ENCODE results near the gene FNIP1. TPM values are rescaled to one million over a fixed set of nuclear protein-coding genes. Genes with fewer than 3 reads are reported as not detected.

The FNIP1 gene
- total and polyA plus RNA-seq, 9 of the 15 experiments (the other 6 are each of a cell fraction or from before 2014, with no cell fraction given) = 5.0 to 32.8 (median 18.4) TPM

DNA sequence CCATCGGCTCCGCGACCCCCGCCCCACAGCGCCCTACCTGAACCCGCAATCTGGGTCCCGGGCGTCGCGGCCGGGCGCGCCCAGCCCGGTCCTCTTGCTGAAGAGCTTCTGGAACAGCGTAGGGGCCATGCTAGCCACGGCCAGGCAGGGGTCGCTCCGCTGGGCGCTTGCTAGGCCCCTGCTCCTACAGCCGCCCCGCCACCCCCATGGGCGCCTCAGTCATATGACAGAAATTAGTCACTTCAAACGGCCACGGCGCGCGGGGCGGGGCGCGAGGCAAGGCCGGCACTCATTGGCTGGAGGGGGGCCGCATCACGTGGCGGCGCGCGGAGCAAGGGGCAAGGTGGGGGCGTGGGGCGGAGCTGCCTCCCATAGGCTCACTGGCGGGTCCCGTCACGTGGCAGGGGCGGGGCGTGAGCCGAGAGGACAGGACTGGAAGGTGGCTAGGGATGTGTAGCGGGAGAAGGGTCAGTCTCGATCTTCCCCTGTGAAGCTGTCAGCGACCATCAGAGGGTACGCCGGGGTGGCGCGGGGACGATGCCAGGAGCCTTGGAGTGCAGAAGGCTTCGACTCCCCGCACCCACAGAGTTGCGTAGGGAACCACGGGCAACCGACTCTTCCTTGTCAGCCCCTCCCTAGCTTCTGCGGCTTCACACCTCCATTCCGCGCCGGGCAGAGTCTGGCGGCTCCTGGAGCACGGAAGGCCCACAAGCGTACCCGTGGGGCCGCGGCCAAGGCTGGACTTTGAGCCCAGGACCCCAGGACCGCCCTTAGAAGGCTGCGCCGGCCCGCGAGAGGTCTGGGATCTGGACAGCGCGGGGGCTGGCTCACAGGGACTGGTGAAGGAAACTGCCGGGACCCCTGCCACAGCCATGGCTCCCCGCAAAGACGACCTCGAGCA lies at the start of gene FNIP1 (continued):
- TF ChIP-seq CREB1 (IDR thresholded peaks at IDR 0.05) (peak; percentile 87), CREB1 (CRISPR knock-in tag; IDR thresholded peaks at IDR 0.05) (peak; percentile 87), C11orf30 (IDR thresholded peaks at IDR 0.05; ENCODE audit: low read depth) (peak; percentile 77), ZZZ3 (IDR thresholded peaks at IDR 0.05) (no peak), KDM4B (IDR thresholded peaks at IDR 0.05; ENCODE audit: borderline replicate concordance in 2 of 2, low read depth in 1 of 2) (peak in 1 of 2 experiments; percentile 81; a peak in 2 of 4 replicates), FOS (IDR thresholded peaks at IDR 0.05; ENCODE audit: extremely low read depth, insufficient read length) (peak; percentile 61), COPS2 (conservative IDR thresholded peaks at IDR 0.05) (no peak), MTA1 (IDR thresholded peaks at IDR 0.05; ENCODE audit: borderline replicate concordance) (no peak), ZNF124 (CRISPR knock-in tag; IDR thresholded peaks at IDR 0.05) (0 out of 2 replicates have a peak, but pooled peaks have one; percentile 12), SRF (CRISPR knock-in tag; IDR thresholded peaks at IDR 0.05) (peak in 1 of 2 experiments; percentile 46; a peak in 1 of 4 replicates), ATF7 (IDR thresholded peaks at IDR 0.05) (peak; percentile 84), CREM (IDR thresholded peaks at IDR 0.05; ENCODE audit: low read depth) (peak; percentile 91), ADNP (tag; IDR thresholded peaks at IDR 0.05) (no peak), ZBED1 (IDR thresholded peaks at IDR 0.05) (peak; percentile 29; the same call in 1 of the 2 replicates), NUFIP1 (IDR thresholded peaks at IDR 0.05; ENCODE audit: partially characterized antibody) (no peak)
- TF ChIP-seq, protein P1, sequence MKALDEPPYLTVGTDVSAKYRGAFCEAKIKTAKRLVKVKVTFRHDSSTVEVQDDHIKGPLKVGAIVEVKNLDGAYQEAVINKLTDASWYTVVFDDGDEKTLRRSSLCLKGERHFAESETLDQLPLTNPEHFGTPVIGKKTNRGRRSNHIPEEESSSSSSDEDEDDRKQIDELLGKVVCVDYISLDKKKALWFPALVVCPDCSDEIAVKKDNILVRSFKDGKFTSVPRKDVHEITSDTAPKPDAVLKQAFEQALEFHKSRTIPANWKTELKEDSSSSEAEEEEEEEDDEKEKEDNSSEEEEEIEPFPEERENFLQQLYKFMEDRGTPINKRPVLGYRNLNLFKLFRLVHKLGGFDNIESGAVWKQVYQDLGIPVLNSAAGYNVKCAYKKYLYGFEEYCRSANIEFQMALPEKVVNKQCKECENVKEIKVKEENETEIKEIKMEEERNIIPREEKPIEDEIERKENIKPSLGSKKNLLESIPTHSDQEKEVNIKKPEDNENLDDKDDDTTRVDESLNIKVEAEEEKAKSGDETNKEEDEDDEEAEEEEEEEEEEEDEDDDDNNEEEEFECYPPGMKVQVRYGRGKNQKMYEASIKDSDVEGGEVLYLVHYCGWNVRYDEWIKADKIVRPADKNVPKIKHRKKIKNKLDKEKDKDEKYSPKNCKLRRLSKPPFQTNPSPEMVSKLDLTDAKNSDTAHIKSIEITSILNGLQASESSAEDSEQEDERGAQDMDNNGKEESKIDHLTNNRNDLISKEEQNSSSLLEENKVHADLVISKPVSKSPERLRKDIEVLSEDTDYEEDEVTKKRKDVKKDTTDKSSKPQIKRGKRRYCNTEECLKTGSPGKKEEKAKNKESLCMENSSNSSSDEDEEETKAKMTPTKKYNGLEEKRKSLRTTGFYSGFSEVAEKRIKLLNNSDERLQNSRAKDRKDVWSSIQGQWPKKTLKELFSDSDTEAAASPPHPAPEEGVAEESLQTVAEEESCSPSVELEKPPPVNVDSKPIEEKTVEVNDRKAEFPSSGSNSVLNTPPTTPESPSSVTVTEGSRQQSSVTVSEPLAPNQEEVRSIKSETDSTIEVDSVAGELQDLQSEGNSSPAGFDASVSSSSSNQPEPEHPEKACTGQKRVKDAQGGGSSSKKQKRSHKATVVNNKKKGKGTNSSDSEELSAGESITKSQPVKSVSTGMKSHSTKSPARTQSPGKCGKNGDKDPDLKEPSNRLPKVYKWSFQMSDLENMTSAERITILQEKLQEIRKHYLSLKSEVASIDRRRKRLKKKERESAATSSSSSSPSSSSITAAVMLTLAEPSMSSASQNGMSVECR (CRISPR knock-in tag; IDR thresholded peaks at IDR 0.05) = peak; percentile 89
- TF ChIP-seq, protein P2, sequence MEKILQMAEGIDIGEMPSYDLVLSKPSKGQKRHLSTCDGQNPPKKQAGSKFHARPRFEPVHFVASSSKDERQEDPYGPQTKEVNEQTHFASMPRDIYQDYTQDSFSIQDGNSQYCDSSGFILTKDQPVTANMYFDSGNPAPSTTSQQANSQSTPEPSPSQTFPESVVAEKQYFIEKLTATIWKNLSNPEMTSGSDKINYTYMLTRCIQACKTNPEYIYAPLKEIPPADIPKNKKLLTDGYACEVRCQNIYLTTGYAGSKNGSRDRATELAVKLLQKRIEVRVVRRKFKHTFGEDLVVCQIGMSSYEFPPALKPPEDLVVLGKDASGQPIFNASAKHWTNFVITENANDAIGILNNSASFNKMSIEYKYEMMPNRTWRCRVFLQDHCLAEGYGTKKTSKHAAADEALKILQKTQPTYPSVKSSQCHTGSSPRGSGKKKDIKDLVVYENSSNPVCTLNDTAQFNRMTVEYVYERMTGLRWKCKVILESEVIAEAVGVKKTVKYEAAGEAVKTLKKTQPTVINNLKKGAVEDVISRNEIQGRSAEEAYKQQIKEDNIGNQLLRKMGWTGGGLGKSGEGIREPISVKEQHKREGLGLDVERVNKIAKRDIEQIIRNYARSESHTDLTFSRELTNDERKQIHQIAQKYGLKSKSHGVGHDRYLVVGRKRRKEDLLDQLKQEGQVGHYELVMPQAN (IDR thresholded peaks at IDR 0.05; ENCODE audit: borderline replicate concordance) = peak; percentile 49; the same call in 1 of the 2 replicates
- TF ChIP-seq, protein P3, sequence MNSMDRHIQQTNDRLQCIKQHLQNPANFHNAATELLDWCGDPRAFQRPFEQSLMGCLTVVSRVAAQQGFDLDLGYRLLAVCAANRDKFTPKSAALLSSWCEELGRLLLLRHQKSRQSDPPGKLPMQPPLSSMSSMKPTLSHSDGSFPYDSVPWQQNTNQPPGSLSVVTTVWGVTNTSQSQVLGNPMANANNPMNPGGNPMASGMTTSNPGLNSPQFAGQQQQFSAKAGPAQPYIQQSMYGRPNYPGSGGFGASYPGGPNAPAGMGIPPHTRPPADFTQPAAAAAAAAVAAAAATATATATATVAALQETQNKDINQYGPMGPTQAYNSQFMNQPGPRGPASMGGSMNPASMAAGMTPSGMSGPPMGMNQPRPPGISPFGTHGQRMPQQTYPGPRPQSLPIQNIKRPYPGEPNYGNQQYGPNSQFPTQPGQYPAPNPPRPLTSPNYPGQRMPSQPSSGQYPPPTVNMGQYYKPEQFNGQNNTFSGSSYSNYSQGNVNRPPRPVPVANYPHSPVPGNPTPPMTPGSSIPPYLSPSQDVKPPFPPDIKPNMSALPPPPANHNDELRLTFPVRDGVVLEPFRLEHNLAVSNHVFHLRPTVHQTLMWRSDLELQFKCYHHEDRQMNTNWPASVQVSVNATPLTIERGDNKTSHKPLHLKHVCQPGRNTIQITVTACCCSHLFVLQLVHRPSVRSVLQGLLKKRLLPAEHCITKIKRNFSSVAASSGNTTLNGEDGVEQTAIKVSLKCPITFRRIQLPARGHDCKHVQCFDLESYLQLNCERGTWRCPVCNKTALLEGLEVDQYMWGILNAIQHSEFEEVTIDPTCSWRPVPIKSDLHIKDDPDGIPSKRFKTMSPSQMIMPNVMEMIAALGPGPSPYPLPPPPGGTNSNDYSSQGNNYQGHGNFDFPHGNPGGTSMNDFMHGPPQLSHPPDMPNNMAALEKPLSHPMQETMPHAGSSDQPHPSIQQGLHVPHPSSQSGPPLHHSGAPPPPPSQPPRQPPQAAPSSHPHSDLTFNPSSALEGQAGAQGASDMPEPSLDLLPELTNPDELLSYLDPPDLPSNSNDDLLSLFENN (IDR thresholded peaks at IDR 0.05; ENCODE audit: low read depth in 2 of 2, low read length in 2 of 2) = peak in 1 of 2 experiments; percentile 63; a peak in 2 of 4 replicates

All from K562 (cell line).